Stimulated activated CD4-positive, alpha-beta T cell treated with anti-CD3 and anti-CD28 coated beads, Interleukin-15, amount 100 ng/mL, for 1 hour (primary cell): ENCODE measurements around the gene ING3.
"Not testable (repeated sequence)": the region's sequence is repeated elsewhere in the genome, so short reads cannot be mapped to it uniquely, and the experiment has no call there.

Source experiments
- DNase-seq, 2 donors: peaks; one replicate each; pipeline ENCODE4 v3.0.0-alpha.2; 2020; ENCODE audit warnings: low read depth in 1 of 2, low spot score in 1 of 2

The ING3 gene

DNA sequence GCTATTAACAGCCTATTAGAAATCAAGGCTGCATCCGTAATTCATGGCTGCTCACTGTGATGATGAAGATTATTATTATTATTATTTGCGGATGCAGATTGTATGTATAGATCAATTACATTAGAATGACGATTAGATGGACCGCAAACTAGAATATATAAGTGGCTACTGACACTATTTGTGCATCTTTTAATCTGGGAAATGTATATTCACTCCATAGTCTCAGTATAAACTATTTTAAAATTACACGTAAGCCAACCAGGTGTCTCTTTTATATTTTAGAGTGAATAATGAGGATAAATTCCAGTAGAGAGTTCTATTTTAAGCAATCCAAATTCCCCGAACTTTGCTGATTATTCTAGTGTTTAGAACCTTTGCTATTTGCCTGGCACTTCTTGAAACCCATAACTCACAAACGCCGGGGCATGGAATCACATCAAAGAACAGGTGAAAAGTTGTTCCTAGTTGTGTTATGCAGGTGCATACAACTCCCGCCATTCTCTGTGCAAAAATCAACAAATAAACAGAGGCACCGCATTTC lies 509 bp upstream of the ING3 start:
- no peak for DNase-seq

DNA sequence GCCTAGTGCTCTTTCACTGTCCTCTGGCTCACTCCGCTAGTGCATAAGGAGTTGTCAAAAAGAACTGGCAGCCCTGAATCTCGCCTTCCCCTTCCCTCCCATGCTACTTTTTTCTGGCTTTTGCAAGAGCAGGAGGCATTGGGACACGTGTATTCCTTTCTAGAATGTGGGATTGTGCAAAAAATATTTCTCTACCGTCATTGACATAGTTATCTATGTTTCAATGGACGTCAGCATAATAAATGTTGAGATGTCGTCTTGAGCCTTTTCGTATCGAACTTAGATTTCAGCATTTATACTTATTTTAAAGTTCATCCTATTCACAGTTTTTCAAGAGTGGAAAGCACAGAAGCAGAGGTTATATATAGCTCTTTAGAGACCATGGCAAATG lies 727 bp downstream of the ING3 start:
- DNase-seq: no peak

DNA sequence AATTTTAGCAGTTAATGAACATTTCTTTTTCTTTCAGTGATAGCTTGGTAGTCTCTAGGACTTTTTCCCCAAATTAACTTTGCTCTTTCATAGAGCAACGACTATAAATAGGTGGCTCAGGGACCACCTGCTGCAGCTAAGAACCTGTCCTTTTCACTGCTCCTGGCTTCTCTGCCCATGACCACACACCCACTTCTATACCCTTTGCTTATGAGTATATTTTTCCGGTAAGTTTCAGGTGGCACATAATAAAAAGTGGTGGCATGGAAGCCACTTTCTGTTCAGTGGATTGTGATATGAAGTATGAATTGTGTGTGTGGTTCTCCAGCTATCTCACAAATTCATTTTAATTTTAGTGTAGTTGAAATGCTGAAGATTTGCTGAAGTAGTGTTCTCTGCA lies 1.2 kb downstream of the ING3 start:
- DNase-seq: no peak

DNA sequence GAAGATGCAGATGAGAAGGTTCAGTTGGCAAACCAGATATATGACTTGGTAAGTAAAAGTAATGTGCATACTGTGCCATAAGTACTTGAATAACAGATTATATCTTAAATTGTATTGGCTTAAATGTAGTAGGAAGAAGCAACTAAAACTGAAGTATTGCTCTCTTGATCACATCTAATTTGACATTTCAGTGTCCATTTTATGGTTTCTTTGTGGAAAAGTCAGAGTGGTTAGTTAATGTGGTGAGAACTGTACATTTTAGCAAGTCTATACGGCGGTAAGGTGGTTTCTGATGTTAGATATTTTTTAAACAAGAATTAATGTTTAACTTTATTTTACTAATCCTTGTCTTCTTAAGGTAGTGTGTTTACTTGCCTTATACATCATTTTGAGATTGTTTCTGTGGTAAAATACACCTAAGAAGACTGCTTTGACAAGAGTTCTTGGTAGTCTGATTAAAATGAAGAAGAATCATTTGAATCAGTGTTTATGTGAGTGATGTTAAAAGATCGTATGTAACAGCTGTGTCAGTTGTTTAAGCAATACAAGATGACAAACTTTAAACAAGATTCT lies 5.1 kb downstream of the ING3 start:
- no peak for DNase-seq

DNA sequence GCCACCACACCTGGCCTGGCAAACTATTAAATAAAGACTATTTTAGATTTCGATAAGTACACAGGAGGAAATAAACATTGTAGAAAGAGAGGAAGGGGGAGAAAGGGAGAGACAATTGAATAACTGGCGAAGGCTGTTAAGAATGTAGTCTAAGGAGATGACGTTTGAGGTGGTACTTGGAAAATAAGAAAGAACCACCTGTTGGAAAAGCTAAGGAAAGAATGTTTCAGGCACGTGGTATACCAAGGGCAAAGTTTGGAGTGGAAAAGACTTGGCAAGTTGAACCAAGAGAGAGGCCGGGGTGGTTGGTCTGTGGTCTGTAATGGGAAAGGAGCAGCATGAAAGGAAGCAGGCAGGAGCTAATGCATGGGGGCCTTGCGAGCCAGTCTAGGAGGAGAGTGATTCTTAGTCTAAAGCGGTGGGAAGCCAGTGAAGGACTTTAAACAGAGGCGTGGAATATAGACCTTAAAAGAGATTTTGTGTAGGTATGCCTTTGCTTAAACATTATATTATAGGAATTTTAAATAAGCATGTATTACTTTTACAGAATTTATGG lies 9.4 kb downstream of the ING3 start:
- no peak for DNase-seq

DNA sequence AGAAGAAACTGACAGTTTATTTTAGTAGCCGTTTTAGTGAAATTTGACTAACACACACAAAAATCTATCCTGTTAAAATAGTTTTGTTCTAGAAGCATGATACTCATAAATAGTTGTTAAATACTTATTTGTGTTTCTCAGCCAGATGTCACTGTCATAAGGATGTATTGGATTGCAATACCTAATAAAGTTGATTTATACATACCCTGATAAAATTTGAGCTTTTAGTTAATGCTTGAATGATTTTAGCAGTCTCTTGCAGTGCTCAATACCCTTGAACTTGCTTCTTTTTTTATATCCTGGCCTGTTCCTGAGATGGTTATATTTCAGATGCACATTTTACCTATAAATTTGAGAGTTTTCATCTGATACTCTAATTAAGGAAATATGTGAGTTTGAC lies 10.1 kb downstream of the ING3 start:
- no peak for DNase-seq

DNA sequence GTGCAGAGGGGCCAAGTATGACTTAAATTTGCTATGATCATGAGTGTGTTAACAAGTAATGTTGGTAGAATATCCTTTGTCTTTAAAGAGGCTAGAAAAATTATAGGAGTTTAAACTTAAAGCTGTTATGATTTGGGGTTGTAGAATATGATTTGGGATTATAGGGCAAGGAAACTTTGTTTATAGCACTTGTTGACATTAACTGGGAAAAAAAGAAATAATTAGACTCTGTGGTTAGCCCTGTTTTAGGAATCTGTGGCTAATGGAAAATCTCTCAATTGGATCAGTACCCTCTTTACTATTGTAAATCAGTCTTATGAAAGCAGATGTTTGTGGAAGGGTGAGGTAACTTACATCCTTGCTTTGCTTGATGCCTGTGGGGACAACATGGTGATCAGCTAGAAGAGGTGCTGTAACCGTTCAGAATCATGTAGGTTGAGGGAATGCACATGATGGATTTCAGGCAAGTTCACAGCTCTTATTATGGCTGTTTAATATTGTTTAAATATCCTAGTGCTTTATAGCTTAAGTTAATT lies 11.1 kb downstream of the ING3 start:
- DNase-seq: no peak

DNA sequence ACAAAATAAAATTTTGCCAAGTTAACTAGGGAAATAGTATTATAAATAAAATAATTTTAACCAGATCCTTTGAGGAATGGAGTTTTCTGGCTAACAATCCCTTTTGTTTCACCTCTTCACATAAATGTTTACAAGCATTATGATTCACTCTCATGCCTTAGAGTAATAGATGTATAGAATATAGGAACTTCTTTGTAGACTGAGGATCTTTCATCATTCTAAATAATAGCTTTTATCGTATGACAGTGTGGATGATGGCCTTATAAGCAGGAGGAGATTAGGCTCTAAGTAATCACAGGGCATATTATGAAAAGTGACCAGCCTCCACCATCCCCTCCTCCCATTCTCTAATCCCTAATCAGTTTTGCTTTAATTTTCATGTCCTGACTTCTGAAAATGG lies 13.5 kb downstream of the ING3 start:
- DNase-seq: no peak

DNA sequence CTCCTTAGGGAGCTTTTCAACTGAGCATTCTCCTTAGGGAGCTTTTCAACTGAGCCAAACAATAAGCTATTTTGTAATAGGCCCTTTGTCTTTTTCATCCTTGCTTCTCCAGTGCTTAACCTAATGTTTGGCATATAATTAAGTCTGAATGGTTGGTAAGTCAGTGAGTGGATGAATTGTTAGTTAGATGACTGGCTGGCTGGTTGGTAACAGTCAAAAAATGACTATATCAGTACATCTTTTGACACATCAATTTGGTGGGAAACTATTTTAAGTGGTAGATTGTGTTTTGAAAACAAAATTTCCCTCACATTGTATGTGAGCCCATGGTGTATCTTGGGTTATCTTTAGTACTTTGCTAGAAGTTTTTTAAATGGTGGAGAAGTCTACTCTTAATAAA lies 16.4 kb downstream of the ING3 start:
- no peak for DNase-seq

DNA sequence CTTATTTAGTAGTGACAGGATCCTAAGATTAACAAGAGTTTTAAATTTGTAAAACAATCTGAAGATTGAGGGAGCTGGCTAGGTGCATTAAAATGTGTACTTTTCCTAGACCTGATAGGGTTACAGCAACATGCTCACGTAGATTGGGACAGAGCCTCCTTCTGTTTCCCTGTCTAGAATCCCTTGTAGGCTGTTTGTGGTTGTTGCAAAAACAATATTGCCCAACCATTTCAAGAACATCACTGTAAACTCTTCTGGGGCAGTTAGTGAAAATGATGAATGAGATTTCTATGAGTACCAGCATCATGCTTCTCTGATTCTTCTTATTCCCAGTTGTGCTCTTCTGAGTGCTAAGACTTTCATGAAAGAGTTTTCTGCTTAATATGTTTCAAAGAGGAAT lies 23.3 kb downstream of the ING3 start:
- DNase-seq: no peak

DNA sequence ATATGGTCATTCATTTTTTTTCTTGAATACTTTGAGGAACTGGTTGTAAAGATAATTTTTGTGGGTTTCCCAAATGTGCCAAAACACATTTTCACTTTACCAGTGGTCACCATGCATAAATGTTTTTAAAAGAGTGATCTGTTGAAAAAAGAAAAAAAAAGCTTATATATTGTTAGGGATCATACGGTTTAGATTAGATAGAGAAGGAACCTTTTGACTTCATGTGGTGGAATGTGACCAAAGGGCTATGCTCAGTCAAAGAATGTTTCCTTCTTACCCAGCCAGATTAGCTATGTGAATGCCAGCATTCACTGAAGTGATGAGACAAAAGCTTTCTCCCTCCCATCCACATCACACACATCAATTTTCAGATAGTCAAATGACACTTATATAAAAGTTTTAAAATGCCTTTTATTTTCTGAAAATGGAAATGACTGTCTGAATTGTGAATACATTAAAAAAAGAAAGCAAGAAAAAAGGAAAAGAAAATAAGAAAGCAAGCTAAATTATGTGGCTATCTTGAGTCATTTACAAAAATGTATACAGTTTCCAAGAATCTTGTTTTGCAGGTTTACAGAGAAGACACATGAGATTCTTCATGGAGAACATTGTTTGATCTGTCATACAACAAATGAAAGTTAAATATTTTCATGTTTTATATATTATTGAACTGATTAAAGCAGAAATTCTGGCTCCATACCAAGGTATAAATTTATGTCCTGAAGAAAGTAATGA lies 29.4 kb downstream of the ING3 start:
- DNase-seq: no peak

DNA sequence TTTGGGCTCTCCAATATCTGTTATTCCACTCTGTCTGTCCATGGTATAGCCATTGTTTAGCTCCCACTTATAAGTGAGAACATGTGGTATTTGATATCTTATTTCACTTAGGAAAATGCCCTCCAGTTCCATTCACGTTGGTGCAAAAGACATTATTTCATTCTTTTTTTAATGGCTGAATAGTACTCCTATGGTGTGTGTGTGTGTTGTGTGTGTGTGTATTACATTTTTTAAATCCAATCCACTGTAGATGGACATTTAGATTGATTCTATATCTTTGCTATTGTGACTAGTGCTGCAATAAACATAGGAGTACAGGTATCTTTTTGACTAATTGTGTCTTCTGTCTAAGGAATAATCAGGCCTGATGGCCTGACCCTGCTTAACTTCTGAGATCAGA lies 30.5 kb downstream of the ING3 start:
- DNase-seq: no peak

DNA sequence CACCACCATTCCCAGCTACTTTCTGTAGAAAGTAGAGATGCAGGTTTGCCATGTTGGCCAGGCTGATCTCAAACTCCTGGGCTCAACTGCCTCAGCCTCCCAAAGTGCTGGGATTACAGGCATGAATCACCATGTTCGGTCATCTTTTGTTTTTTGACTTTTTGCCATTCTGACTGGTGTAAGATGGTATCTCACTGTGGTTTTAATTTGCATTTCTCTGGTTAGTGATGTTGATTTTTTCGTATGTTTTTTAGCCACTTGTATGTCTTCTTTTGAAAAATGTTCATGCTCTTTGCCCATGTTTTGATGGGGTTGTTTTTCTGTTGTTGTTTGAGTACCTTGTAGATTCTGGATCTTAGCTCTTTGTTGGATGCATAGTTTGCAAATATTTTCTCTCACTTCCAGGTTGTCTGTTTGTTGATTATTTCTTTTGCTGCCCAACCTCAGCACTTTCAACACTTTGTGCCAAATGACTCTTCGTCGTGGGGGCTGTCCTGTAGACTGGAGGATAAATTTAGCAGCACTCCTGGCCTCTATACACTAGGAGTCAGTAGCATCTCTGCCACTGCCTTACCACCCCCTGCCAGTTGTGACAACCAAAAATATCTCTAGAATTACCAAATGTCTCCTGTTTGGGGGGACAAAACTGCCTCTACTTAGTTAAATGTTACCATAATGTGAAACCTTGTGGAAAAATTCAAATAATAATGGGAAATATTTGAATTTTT lies 31.5 kb downstream of the ING3 start:
- no peak for DNase-seq

DNA sequence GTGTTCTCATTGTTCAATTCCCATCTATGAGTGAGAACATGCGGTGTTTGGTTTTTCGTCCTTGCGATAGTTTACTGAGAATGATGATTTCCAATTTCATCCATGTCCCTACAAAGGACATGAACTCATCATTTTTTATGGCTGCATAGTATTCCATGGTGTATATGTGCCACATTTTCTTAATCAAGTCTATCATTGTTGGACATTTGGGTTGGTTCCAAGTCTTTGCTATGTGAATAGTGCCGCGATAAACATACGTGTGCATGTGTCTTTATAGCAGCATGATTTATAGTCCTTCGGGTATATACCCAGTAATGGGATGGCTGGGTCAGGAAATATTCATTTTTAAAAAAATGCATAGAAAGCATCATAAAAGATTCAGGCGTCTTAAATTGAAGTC lies 33.0 kb downstream of the ING3 start:
- not testable (repeated sequence) for DNase-seq

DNA sequence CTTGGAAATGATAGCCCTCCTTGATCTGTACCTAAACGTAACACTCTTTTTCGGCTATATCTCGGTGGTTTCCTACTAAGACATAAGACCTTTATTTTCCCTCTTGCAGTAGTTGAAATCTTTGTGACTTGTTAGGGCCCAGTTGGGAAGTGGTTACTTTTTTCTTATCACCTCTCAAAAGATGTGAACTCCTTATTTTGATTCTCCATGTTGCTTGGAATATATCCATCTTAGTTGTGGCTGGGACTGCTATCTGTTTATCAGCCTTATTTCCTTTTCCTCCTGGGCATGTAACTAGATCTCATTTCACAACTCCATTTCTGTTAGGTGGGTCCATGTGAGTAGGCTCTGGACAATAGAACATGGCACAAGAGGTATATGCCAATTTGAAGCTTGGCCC lies 33.8 kb downstream of the ING3 start:
- DNase-seq: no peak

DNA sequence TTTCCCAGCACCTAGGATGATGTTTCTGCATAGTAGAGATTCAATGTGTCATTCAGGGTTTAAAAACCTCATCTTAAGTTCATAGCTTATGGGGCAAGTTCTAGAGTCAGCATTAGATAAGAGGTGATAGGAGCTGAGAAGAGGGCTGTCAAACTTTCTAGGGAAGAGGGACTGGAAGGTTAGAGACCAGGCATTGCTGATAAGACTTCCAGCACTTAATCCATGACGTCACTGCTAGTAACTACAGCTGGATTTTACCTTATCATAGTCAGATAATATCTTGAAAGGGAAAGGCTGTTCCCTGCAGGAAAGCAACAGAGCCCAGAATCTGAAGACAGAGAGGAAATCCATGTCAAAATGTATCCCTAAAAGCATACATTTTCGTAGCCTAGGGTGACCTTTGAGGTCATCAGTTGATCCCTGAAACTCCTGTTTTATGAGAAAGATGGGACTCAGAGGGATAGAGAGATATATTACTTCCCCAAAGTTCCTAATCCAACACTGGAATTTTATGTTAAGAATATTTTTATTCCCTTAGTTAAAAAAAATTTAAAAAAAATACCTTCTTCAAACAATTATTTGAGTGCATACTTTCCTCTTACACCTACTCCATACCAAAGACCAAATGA lies 34.7 kb downstream of the ING3 start:
- no peak for DNase-seq

DNA sequence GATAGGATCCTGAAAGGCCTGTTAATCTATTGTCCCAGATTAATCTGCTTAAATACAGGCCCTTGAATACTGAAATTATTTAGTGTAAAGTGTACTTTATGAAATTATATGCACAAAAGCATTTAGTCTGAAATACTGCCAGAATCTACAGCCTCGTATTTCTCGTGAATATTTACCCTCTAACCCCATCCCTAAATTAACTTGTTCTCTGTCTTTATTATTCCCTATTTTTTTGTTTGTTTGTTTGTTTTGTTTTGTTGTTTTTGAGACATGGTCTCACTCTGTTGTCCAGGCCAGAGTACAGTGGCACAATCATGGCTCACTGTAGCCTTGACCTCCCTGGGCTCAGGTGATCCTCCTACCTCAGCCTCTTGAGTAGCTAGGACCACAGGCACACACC lies 35.3 kb downstream of the ING3 start:
- no peak for DNase-seq

DNA sequence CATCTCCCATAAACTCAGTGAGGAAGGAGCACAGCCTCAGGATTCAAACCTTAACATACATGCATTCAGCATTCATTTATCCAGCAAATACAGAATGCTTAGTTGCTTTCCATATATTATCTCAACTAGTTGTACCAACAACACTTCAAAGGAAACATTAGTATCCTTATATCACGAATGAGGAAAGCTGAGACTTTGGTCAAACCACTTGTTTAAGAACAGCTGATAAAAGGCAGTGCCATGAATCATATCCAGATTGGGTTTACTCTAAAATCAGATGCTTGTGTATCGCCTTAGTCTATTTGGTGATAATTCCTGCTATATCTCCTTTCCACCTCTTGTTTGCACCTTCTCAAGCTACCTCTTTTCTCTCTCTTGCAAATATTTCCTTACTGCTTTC lies 36.1 kb downstream of the ING3 start:
- no peak for DNase-seq

DNA sequence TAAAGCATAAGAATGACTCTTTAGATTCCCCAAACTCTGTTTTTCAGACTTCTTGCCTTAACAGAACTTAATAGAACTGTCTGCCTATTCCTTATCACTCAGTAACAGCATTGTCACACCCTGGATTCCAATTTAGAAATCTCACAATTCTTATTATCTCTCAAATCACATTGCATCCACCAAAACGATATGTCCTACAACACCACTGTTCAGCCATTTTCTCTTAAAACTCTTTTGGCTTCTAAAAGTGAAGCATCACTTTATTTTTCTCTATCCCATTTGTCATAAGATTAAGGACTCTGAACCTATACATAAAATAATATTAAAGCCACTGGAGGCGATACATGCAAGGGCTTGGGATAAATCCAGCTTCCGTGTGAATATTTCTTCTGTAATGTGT lies 36.7 kb downstream of the ING3 start:
- DNase-seq: no peak

DNA sequence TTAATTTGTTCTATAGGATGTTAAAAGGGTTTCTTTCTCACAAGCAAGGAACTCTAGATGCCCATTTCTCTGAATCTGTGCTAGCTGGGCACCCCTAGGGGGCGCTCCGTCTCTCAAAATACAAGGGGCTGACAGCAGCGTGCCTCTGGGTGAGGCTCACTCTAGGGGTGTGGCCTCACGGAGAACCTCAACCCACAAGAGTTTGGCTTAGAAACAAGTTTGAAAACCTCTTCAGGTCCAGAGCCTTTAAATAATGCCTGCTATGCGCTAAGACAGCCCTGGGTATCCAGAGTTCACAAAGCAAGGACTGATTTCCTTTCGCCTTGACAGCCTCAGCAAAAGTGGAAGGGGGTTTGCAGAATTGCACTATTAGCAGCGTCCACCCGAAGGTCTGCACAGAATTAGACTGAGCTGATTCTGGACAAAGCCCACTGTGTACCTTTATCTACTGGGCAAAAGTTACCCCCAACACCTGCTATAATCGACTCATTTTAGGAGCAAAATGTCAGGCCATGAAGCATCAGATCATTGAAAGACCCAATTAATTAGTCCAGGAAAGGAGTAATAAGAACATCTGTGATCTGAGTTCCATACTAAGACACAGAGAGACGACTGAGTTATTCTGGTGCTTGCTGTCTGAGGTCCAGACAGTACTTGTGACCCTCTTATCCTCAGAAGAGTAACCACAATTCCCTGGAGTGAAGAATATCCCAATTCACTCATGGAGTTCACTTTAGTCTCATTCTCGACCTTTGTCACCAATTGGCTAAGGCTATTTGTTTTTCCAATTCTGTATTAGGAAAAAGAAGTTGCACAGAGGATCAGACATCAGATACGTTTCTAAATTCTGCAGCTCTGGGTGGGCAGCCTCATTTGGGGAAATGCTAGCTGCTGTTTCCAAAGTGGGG lies 37.4 kb downstream of the ING3 start:
- DNase-seq: peak; percentile 67 to 69
